NCI-H1105 (cell line): Measurements from ENCODE around the gene OR2AP1.
"Not testable (repeated sequence)": the region's sequence is repeated elsewhere in the genome, so short reads cannot be mapped to it uniquely, and the experiment has no call there.

ENCODE experiments used
- DNase-seq: peaks from one replicate; lab custom pipeline; 2025; lab: John Stamatoyannopoulos, UW

Gene OR2AP1

DNA sequence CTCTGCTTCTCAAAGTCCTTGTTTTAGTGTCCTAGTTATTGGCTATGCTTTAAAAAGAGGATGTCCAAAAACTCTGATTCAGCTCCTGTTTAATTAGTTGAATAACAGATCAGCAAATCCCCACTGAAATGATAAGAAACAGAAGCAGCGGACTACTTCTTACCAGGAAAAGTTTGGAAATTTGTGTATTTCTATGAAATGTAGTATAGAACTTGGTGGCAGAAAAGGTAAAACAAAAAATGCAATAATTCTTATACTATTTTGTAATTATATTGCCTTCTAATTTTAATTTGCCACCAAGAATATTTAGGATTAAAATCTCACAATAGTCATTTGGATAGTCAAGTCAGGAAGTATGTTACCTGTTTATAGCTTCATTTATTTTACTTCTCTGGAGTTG lies at the start of gene OR2AP1:
TSS of gene OR2AP1 (plus strand) at position 301 of the 400 bp plus-strand sequence. CDS start 1,947 bp downstream, outside the sequence.
- no peak for DNase-seq

DNA sequence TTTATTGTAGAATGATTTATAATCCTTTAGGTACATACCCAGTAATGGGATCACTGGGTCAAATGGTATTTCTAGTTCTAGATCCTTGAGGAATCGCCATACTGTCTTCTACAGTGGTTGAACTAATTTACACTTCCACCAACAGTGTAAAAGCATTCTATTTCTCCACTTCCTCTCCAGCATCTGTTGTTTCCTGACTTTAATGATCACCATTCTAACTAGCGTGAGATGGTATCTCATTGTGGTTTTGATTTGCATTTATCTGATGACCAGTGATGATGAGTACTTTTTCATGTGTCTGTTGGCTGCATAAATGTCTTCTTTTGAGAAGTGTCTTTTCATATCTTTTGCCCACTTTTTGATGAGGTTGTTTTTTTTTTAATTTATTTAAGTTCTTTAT lies 24.0 kb upstream of the OR2AP1 start:
- DNase-seq, result not testable (repeated sequence)

DNA sequence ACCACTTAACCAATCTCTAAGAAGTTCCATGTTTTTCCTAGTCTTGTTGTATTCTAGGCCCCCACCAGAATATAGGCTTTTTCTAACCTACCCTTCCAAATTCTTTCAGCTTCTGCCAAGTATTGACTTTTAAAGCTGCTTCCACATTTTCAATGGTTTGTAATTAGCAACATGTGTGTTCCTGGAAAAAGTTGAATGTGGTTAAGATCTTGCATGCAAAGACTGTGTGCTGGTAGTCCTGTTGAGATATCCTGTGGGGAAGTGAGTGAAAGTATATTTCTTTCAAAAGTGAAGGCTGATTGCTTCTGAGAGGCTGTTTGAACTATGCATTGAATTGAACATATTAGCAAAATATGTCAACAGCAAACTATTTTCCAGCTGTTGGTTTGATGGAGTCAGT lies 23.5 kb upstream of the OR2AP1 start:
- no peak for DNase-seq

DNA sequence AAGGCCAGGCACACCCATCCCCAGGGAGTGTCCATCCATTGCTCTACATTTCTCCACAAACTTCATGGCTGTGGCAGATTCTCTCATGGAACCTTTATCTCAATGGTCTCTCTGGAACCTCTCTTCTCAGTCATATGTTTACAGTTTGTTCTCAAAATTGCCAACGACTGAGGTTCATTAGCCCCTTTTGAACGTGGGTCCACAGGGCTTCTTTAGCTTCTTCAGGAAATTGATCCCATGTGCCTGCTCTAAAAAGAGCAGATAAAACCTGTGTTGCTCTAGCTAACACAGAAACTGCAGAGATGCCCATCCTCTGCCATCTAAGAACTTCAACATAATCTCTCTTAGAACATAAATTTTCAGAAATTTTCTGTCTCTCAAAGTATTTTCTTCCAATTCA lies 23.0 kb upstream of the OR2AP1 start, which contains the start of gene OR6C4:
TSS of gene OR6C4 (plus strand) at position 301 of the 400 bp plus-strand sequence. CDS start 1,625 bp downstream, outside the sequence.
- no peak for DNase-seq

DNA sequence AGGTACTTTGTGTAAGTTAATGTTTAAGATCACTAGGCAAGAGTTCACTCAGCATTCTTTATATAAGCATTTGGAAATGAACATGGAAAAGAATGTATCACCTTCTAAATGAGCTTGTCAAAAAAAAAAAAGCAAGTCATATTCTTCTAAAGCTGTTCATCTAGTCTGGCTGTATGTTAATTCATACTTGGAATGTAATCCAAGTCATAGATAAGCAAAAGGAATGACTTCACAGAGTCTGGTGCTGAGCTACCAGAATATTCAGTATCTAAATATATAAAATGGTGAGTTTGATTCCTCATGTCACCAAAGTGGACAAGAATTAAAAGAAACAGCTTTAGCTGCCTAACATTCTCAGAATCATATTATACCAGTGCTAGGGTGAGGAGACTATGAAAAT lies 18.0 kb upstream of the OR2AP1 start:
- DNase-seq, result no peak

DNA sequence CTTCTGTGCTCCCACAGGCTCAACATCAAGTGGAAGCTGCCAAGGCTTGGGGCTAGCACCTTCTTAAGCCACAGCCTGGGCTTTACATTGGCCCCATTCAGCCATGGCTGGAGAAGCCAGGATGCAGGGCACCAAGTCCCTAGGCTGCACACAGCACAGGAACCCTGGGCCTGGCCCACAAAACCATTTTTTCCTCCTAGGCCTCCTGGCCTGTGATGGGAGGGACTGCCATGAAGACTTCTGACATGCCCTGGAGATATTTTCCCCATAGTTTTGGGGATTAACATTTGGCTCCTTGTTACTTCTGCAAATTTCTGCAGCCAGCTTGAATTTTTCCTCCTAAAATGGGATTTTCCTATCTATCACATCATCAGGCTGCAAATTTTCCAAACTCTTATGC lies 2.2 kb upstream of the OR2AP1 start:
- DNase-seq, result not testable (repeated sequence)

DNA sequence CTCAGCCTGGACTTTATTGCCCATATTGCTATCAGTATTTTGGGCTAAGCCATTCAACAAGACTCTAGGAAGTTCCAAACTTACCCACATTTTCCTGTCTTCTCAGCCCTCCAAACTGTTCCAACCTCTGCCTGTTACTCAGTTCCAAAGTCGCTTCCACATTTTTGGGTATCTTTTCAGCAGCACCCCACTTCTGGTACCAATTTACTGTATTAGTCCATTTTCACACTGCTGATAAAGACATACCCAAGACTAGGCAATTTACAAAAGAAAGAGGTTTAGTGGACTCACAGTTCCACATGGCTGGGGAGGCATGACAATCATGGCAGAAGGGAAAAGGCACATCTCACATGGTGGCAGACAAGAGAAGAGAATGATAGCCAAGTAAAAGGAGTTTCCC lies 1.6 kb upstream of the OR2AP1 start:
- DNase-seq, result not testable (repeated sequence)

DNA sequence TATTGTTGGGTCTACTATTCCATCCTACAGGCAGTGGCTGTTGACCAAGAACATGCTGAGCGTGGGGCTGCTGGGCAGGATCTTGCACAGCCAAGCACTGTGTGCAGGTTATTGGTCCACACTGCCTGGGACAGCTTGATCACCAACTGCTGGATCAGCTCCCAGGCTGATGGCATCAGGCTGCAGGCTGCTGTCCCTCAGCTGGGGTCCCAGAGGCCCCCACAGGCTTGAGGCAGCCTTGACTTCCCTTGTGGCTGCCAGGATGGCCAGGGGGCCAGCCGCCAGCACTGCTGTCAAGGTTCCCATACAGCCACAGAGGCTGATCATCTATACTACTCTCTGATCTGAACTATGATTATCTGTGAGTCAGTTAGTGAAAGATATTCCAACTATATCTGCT lies 9.8 kb downstream of the OR2AP1 start:
- no peak for DNase-seq

DNA sequence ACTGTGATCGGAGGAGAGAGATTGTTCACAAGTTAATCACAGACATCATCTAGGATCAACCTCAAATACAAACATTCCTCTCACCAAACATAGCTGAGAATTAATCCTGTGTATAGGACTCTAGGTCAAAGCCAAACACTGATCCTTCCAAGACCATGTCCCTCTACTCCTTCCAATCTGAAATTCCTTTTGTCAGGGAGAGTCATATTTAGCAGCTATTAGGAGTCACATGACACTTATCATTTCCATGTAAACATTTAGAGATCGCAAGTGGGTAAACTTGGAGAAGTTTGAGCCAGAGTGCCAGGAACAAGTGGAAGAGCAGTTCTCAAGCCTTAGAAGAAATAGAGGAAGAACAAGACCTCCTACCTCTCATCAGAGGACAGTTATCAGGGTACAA lies 13.5 kb downstream of the OR2AP1 start:
- no peak for DNase-seq

DNA sequence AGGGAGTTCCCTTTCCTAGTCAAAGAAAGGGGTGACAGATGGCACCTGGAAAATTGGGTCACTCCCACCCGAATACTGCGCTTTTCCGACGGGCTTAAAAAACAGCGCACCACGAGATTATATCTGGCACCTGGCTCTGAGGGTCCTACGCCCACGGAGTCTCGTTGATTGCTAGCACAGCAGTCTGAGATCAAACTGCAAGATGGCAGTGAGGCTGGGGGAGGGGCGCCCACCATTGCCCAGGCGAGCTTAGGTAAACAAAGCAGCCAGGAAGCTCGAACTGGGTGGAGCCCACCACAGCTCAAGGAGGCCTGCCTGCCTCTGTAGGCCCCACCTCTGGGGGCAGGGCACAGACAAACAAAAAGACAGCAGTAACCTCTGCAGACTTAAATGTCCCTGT lies 17.9 kb downstream of the OR2AP1 start:
- DNase-seq, result not testable (repeated sequence)

DNA sequence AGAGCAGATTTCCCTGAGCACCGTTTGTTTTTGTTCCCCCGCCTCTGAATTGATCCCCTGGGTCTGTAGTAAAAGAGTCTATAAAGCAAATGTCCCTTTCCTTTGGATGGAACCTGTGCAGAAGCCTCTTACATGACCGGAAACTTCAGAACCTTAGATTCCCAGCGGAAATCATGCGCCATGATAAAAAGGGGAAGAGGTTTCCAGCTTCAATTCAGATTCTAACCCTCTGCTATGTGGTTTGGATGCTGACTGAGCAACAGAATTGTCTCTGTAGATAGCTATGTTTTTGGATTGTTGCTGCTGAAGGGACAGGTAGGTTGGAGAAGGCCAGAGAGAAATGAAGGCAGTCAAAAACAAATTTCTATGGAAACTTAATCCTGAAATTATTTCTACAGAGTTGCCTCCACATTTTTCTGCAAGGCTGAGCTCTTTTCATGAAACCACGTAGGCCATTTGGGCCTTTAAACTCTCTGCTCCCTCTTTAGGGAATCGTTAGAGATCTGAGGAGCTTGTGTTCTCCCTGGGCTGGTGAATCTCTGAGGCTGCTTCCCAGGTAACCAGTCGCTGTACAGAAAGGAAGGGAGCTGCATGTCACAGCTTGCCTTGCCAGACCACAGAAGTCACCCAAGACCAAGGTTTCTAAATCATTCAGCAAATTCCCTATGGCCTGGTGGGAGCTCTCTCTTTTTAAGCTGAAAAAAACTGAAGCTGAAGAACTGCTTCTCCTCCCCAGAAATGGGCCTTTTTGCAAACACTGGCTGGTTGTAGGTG lies 35.7 kb downstream of the OR2AP1 start:
- no peak for DNase-seq

DNA sequence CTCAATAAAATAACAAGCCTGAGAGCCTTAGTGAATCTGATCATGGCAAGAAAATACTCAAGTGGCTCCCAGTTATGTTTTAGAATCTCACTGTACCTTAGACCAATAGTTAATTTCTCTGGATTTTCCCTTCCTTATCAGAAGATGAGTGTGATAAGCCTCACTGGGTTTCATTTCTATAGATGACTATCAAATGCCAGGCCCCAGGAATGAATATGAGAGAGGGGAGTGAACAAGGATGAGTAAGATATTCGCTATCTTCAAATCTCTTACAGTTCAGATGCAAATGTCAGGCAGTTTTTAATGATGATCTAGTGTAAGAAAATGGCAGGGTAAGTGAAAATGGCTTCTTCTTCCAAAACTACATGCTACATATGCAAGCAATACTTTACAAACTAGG lies 38.3 kb downstream of the OR2AP1 start:
- DNase-seq, result no peak

DNA sequence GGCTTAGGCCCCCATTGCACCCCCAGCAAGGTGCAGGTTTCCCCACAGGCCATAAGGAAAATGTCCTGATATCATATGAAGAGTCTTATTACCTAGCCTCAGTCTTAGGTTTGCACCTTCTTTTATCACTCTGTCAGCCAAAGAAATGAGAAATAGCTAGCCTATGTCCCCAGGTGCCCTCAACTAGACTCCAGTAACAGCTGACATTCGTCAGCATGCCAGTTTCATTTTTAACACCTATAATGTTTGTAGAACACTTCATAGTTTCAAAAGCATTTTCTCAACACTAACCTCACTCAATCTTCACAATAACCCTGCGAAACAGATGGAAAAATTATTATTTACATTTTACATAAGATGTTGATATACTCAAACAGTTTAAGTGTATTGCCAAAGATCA lies 40.4 kb downstream of the OR2AP1 start:
- DNase-seq, result no peak

DNA sequence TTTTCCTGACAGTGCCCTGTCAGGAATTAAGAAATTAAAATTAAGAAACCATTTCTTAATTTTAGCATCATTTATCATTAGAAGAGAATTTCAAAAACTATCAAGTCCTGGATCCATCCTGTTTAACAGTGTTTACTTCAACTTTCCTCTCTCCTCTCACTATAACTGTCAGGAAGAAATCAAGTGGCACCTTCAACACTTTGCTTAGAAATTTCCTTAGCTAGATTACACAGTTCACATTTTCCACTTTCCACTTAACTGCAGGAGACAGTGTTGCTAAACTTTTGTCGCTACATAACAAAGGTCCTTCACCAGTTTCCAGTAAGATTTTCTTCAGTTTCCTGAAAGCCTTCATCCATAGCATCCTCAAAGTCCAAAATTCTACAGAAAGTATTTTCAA lies 42.5 kb downstream of the OR2AP1 start:
- DNase-seq, result no peak

DNA sequence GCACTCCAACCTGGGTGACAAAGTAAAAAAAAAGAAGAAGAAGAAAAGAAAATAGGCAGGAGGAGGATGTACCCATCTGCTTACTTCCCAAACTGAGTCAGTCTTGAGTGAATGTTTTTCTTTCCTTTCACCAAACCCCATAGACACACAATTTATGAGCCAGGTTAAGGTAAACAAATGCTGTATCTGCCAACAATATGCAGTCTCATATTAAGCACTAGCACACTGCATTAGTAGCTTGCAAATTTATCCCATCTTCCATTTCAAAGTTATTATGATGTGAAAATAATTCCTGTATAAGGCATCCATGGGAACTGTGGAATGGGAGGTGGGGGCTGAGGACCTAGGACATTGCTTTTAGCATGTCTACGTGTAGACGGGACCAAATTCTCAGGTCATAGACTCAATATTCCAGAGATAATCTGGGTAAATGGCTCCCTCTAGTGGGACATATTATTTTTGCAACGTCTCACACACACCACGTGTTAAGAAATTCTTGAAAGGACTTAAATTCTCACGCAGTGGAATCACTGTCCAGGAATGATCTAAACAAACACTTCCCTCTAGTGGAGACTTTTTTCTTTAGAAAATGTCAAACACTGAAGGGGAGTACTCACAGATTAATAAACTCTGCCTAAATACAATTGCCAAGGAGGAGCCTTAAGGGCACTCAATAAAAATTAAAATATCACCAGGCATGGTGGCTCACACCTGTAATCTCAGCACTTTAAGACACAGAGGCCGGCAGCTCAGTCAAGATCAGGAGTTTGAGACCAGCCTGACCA lies 47.3 kb downstream of the OR2AP1 start:
- DNase-seq, result peak; percentile 49

DNA sequence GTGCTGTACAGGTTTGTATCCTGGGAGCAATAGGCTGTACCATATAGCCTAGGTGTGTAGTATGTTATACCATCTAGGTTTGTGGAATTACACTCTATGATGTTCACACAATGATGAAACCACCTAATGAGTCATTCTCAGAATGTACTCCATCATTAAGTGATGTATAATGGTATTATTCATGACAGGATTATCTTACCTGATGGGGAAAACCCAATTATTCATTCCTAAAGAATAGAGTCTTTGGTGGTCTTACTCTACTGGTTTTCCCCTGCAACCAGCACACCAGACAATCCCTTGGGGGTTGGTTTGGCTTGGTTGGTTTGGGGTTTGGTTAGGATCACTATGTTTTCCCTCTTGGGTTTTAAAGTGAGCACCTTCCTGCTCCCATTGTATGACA lies 51.8 kb downstream of the OR2AP1 start:
- DNase-seq, result no peak
